HepG2 (cell line): ENCODE data around the gene RPL36. TPM values are rescaled to one million over a fixed set of nuclear protein-coding genes. Genes with fewer than 3 reads are reported as not detected.

Experiments
- ATAC-seq: fragments of 200-7000 bp; cut with Tn5 transposase; 3 replicates; pipeline ENCODE4 v1.9.1; 2020; ENCODE audit warnings: mild to moderate bottlenecking, moderate library complexity
- BruUV-seq: library from RNA; stranded (reverse); fragments of 400-500 nt; replicated peaks from 2 replicates; lab custom pipeline; 2021; lab: Mats Ljungman, UMichigan
- CTCF ChIA-PET: fragments of 300-600 bp; formaldehyde crosslinking; extraction: SDS; loops from one replicate; lab custom pipeline; 2021; ENCODE audit warnings: low total read pairs, inconsistent platforms, low intra/inter-chr PET ratio; lab: Yijun Ruan, JAX
- POLR2A ChIA-PET: fragments of 350-600 bp; sonication (Branson Sonifier 250); formaldehyde crosslinking; loops from one replicate; lab custom pipeline; 2020; ENCODE audit warnings: antibody characterized with exemption, inconsistent platforms; lab: Yijun Ruan, JAX
- DNase-seq: peaks from one replicate; pipeline ENCODE4 v3.0.0-alpha.2; 2015; ENCODE audit warnings: low spot score
- FAIRE-seq: peaks from 3 replicates; lab custom pipeline; 2011; peaks lifted over from hg19 to GRCh38; lab: Jason Lieb, UNC
- H2AFZ ChIP-seq: one replicate; pipeline ENCODE4 v1.6.1; 2011; ENCODE audit warnings: low read length, inconsistent platforms
- H3K27ac ChIP-seq: fragments of 300-600 bp; 3 replicates; pipeline ENCODE4 v1.8.0; 2011; ENCODE audit warnings: mixed run types, mild to moderate bottlenecking, mixed read lengths, low read length, inconsistent platforms; ENCODE audit not compliant: insufficient read depth; ENCODE audit errors: extremely low read length
- H3K27me3 ChIP-seq, 2 experiments: fragments of 200-600 bp in 1 of 2; 2 replicates in 1 of 2; 3 replicates in 1 of 2; pipeline versions ENCODE4 v1.6.0 to v1.8.0; 2011; ENCODE audit warnings: low read length in 2 of 2, mild to moderate bottlenecking in 2 of 2, moderate library complexity in 2 of 2, inconsistent platforms in 1 of 2; ENCODE audit not compliant: insufficient read depth in 2 of 2, control insufficient read depth in 1 of 2
- H3K36me3 ChIP-seq, 2 experiments: fragments of 200-600 bp in 1 of 2; replicated peaks in 1 of 2; 2 replicates in 1 of 2; 3 replicates in 1 of 2; pipeline versions ENCODE4 v1.5.1 to v1.8.0; 2011; ENCODE audit warnings: low read length in 2 of 2, inconsistent platforms in 1 of 2; ENCODE audit not compliant: insufficient read depth in 2 of 2, control insufficient read depth in 1 of 2
- H3K4me1 ChIP-seq: 2 replicates; pipeline ENCODE4 v1.5.1; 2012; ENCODE audit warnings: low read length, inconsistent platforms; ENCODE audit not compliant: insufficient read depth
- H3K4me2 ChIP-seq: 2 replicates; pipeline ENCODE4 v1.6.0; 2011; ENCODE audit warnings: low read depth, low read length, inconsistent platforms
- H3K4me3 ChIP-seq, 3 experiments: fragments of 200-600 bp in 1 of 3; sonication (generic), shearing (Covaris generic) in 1 of 3; replicated peaks in 1 of 3; 2 replicates each; pipeline ENCODE4 v1.5.1; 2011 to 2016; ENCODE audit warnings: low read length in 3 of 3, inconsistent platforms in 2 of 3, low read depth in 2 of 3, mild to moderate bottlenecking in 2 of 3, control low read depth in 1 of 3, mixed read lengths in 1 of 3; ENCODE audit not compliant: insufficient read depth in 1 of 3
- H3K79me2 ChIP-seq: one replicate; pipeline ENCODE4 v1.6.1; 2011; ENCODE audit warnings: low read length, inconsistent platforms; ENCODE audit not compliant: insufficient read depth
- H3K9ac ChIP-seq: 2 replicates; pipeline ENCODE4 v1.6.0; 2011; ENCODE audit warnings: mild to moderate bottlenecking, low read depth, low read length, inconsistent platforms; ENCODE audit not compliant: insufficient read depth
- H3K9me3 ChIP-seq: 2 replicates; pipeline ENCODE4 v1.5.1; 2012; ENCODE audit warnings: mild to moderate bottlenecking, low read length
- H4K20me1 ChIP-seq: 2 replicates; pipeline ENCODE4 v1.6.0; 2011; ENCODE audit warnings: inconsistent platforms, mild to moderate bottlenecking, low read length, moderate library complexity; ENCODE audit not compliant: insufficient read depth
- AHR ChIP-seq: IDR thresholded peaks from 2 replicates; pipeline ENCODE4 v1.6.1; 2018; ENCODE audit warnings: missing genetic modification reagents, missing compliant biosample characterization
- ARID2 ChIP-seq: sonication (generic); formaldehyde crosslinking; IDR thresholded peaks from 2 replicates; pipeline ENCODE4 v1.8.1; 2022; ENCODE audit warnings: mild to moderate bottlenecking, missing genetic modification reagents, borderline replicate concordance
- GFI1 ChIP-seq: sonication (generic); formaldehyde crosslinking; IDR thresholded peaks from 2 replicates; pipeline ENCODE4 v1.5.0; 2020; ENCODE audit warnings: missing genetic modification reagents, mild to moderate bottlenecking, borderline replicate concordance
- HES4 ChIP-seq: sonication (generic); formaldehyde crosslinking; IDR thresholded peaks from 2 replicates; pipeline ENCODE4 v1.9.0; 2021; ENCODE audit warnings: mild to moderate bottlenecking, missing genetic modification reagents, borderline replicate concordance
- NCOA5 ChIP-seq: sonication (generic); formaldehyde crosslinking; IDR thresholded peaks from 2 replicates; pipeline ENCODE4 v1.4.0; 2020; ENCODE audit warnings: missing genetic modification reagents
- PITX1 ChIP-seq: sonication (generic); formaldehyde crosslinking; IDR thresholded peaks from 2 replicates; pipeline ENCODE4 v1.5.1; 2020; ENCODE audit warnings: mild to moderate bottlenecking, missing genetic modification reagents
- POLR2A ChIP-seq, 2 experiments: IDR thresholded peaks; 2 replicates each; pipeline ENCODE4 v1.6.1; 2011; ENCODE audit warnings: low read depth in 2 of 2, low read length in 2 of 2, mild to moderate bottlenecking in 1 of 2, moderate library complexity in 1 of 2; ENCODE audit not compliant: insufficient read depth in 1 of 2
- REXO4 ChIP-seq: sonication (generic); formaldehyde crosslinking; IDR thresholded peaks from 2 replicates; pipeline ENCODE4 v1.8.0; 2022; ENCODE audit warnings: missing genetic modification reagents, mild to moderate bottlenecking, borderline replicate concordance
- ZNF101 ChIP-seq: sonication (generic); formaldehyde crosslinking; IDR thresholded peaks from 2 replicates; pipeline ENCODE4 v1.4.0; 2020; ENCODE audit warnings: mild to moderate bottlenecking, low read depth, missing genetic modification reagents, borderline replicate concordance
- WGBS: methylation state at CpG from one replicate; pipeline ENCODE4 v1.1.6; 2017; ENCODE audit warnings: low lambda C conversion rate; 5-methylcytosine and 5-hydroxymethylcytosine counted together
- in situ Hi-C: cut with HindIII; loops from 2 replicates; pipeline ENCODE4 v1.10.0; 2017; ENCODE audit warnings: low pct_unique_long_range_greater_than_20kb; ENCODE audit not compliant: extremely low pct_ligation_motif_present
- intact Hi-C: fragments of 100-400 bp; cut with micrococcal nuclease; formaldehyde crosslinking; loops from one replicate; pipeline ENCODE4 v1.10.0; 2022; ENCODE audit not compliant: unreplicated experiment
- polyA plus RNA-seq, 8 experiments: library from polyadenylated mRNA; depleted of rRNA in 3 of 8; stranded (reverse) in 7 of 8; unstranded in 1 of 8; fragments of >200 nt; fragmentation: Illumina TruSeq in 4 of 8; extraction: Trizol in 4 of 8; gene quantifications; 2 replicates each; pipeline versions ENCODE4 v1.2.1 to v1.2.3, GENCODE V29; 2011 to 2016; ENCODE audit warnings: low read depth in 4 of 8, missing spikeins in 1 of 8, mixed read lengths in 1 of 8; ENCODE audit not compliant: insufficient read depth in 1 of 8
- total RNA-seq, 5 experiments: library from RNA; depleted of rRNA; stranded (reverse); fragments of >200 nt; fragmentation: Illumina TruSeq; extraction: Trizol; gene quantifications; 2 replicates each; pipeline ENCODE4 v1.2.3, GENCODE V29; 2016; ENCODE audit warnings: low read depth in 1 of 5
- TF ChIP-seq, protein P1 (sequence below): IDR thresholded peaks from 2 replicates; pipeline ENCODE4 v1.6.1; 2016; ENCODE audit warnings: low read depth, control low read depth
- TF ChIP-seq, protein P2 (sequence below): IDR thresholded peaks from 2 replicates; pipeline ENCODE4 v1.6.1; 2016; ENCODE audit warnings: missing biosample characterization, missing genetic modification reagents, low read depth
- TF ChIP-seq, protein P3 (sequence below): sonication (generic); formaldehyde crosslinking; conservative IDR thresholded peaks from 2 replicates; pipeline ENCODE4 v1.4.0; 2020; ENCODE audit warnings: missing genetic modification reagents

RPL36 gene
- total and polyA plus RNA-seq, 2 of the 13 experiments (the other 11 are each of a cell fraction or from before 2014, with no cell fraction given), result 706 to 740 TPM

DNA sequence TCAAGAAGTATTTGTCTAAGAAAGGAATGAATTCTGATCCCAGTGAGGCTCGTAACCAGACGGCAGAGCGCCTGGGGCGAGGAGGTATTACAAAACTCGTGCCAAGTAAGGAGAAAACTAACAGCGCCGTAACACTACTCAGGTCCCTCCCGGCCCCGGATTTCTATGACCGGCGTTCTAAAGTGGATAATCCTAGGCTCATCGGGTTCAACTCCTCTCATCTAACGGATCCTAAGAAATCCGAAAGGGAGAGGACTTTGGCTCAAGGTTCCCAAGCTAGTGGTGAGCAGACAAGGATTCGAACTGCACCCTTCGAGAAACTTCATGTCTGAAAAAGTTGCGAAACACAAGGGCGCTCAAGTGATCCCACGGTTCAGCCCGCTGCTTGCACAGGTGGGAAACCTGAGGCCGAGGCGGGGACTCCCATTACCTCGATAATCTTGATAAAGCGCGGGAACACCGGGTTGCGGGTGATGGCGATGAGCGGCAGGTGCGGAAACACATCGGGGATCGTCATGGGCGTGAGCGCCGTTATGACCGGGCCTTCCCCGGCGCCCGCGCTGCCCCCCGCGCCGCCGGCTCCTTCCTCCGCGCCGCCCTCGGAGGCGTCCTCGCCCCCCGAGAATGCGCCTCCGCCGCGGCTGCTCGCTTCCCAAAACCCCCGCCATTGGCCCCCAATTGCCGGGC is 29.3 kb downstream of the RPL36 start (continued):
- peak; percentile 30; the same call in 1 of the 2 replicates for TF ChIP-seq PITX1 (CRISPR knock-in tag)
- 0 out of 4 replicates have a peak, but pooled peaks of 1 of the 2 experiments have one; percentile 9 for TF ChIP-seq POLR2A (IDR thresholded peaks at IDR 0.05; ENCODE audit: insufficient read depth in 1 of 2, low read depth in 2 of 2, low read length in 2 of 2)
- TF ChIP-seq NCOA5, result no peak

DNA sequence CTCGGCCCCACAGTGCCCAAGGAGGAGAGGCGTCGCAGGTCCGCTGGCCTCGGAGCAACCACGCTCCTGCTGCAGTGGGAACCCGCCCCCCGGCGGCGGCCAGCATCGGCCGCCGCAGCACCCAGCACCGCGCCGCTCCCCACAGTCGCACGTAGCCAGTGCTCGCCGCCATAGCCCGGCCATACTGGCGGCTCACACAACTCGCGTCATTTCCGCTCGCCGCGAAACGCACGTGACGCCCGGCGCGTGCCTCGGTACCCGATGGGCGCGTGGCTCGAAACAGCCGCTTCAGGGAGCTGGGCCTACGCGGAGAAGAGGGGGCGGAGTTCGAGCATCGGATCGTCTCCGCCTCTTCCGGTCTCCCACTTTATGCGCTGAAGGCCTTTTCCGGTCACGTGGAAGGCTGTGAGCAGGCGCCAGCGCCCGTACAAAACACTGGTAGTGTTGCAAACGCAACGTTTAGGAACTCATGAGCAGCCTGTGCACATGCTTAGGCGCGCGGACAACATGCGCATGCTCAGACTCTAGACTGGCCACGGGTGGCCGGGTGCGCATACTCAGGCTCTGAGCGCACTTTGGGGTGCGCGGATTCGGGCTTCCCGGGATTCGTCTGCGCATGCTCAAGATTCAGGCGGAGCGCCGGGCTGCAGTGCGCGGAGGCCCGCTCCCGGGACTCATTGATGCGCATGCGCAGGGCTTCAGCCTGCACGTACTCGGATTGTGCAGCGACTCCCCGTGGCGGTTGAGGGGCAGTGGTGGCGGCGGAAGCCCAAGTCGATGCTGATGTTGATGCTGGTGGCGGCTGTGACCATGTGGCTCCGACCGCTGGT is 30.1 kb downstream of the RPL36 start, which contains the start of the genes CATSPERD and LONP1:
CATSPERD (plus strand) TSS at position 677 of the 830 bp plus-strand sequence; CDS start at position 778, 101 bp downstream.
LONP1 (minus strand) TSS at position 186 of the 830 bp plus-strand sequence; CDS start at position 172, 14 bp downstream.
- 0% methylated on average over 6 of the region's 90 CpGs for WGBS
- CTCF ChIA-PET, result interaction anchor here (1.2 kb wide), 1 partner anchor 31 kb away, joined by 3 read pairs; no protein-coding TSS in a partner anchor
- ATAC-seq, result peak; percentile 90
- no peaks in the 10 kb centered on the region; a peak in 1 of 5 replicates for H3K27me3 ChIP-seq
- H3K9me3 ChIP-seq, result no peaks in the 10 kb centered on the region
- no TSS peak for BruUV-seq
- POLR2A ChIA-PET, result interaction anchor here (0.6 to 4.7 kb wide), 20 partner anchors 8 to 929 kb away, joined by 3 to 95 read pairs (median 4); partner anchors contain the start of genes DUS3L, FEM1A, RPL36 and SAFB
- peaks cover 42% of the 10 kb centered on the region for H3K79me2 ChIP-seq
- H3K4me2 ChIP-seq, result peak within 1 kb of the TSS; percentile 92
- H3K9ac ChIP-seq, result peak within 1 kb of the TSS; percentile 93
- peak within 1 kb of the TSS; percentile 95 for H3K27ac ChIP-seq
- FAIRE-seq, result peak; percentile 75
- H4K20me1 ChIP-seq, result peaks cover 14% of the 10 kb centered on the region
- DNase-seq, result peak; percentile 96
- peaks cover 24% of the 10 kb centered on the region for H3K4me1 ChIP-seq
- H3K4me3 ChIP-seq, result peak within 1 kb of the TSS; percentile 78 to 99 (median 98)
- intact Hi-C loops, result loop anchor here (2.0 kb wide), 2 partner anchors 33 to 71 kb away; partner anchors contain the start of gene DUS3L
- peak within 1 kb of the TSS; percentile 68 for H2AFZ ChIP-seq
- peaks cover 3 to 17% of the 10 kb centered on the region in 2 experiments; a peak in 3 of 5 replicates for H3K36me3 ChIP-seq
- in situ Hi-C loops, result no loop called here
- TF ChIP-seq, protein P1, sequence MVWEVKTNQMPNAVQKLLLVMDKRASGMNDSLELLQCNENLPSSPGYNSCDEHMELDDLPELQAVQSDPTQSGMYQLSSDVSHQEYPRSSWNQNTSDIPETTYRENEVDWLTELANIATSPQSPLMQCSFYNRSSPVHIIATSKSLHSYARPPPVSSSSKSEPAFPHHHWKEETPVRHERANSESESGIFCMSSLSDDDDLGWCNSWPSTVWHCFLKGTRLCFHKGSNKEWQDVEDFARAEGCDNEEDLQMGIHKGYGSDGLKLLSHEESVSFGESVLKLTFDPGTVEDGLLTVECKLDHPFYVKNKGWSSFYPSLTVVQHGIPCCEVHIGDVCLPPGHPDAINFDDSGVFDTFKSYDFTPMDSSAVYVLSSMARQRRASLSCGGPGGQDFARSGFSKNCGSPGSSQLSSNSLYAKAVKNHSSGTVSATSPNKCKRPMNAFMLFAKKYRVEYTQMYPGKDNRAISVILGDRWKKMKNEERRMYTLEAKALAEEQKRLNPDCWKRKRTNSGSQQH (CRISPR knock-in tag), result peak; percentile 93
- TF ChIP-seq ZNF101 (CRISPR knock-in tag), result no peak
- 0 out of 2 replicates have a peak, but pooled peaks have one; percentile 65 for TF ChIP-seq HES4 (CRISPR knock-in tag)
- peak; percentile 59; the same call in 1 of the 2 replicates for TF ChIP-seq GFI1 (CRISPR knock-in tag)
- TF ChIP-seq REXO4 (CRISPR knock-in tag), result no peak
- no peak for TF ChIP-seq AHR (CRISPR knock-in tag)
- TF ChIP-seq, protein P2, sequence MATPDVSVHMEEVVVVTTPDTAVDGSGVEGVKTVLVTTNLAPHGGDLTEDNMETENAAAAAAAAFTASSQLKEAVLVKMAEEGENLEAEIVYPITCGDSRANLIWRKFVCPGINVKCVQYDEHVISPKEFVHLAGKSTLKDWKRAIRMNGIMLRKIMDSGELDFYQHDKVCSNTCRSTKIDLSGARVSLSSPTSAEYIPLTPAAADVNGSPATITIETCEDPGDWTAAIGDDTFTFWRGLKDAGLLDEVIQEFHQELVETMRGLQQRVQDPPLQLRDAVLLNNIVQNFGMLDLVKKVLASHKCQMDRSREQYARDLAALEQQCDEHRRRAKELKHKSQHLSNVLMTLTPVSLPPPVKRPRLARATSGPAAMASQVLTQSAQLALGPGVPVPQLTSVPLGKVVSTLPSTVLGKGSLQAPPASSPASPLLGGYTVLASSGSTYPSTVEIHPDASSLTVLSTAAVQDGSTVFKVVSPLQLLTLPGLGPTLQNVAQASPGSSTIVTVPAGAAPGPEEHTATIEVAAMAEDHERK (CRISPR knock-in tag), result peak; percentile 67
- TF ChIP-seq, protein P3, sequence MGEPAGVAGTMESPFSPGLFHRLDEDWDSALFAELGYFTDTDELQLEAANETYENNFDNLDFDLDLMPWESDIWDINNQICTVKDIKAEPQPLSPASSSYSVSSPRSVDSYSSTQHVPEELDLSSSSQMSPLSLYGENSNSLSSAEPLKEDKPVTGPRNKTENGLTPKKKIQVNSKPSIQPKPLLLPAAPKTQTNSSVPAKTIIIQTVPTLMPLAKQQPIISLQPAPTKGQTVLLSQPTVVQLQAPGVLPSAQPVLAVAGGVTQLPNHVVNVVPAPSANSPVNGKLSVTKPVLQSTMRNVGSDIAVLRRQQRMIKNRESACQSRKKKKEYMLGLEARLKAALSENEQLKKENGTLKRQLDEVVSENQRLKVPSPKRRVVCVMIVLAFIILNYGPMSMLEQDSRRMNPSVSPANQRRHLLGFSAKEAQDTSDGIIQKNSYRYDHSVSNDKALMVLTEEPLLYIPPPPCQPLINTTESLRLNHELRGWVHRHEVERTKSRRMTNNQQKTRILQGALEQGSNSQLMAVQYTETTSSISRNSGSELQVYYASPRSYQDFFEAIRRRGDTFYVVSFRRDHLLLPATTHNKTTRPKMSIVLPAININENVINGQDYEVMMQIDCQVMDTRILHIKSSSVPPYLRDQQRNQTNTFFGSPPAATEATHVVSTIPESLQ (CRISPR knock-in tag), result no peak
- no peak for TF ChIP-seq ARID2 (CRISPR knock-in tag)
